ENCODE results near the gene TSPAN33. TPM values are rescaled to one million over a fixed set of nuclear protein-coding genes. Genes with fewer than 3 reads are reported as not detected.

The TSPAN33 gene
- total and polyA plus RNA-seq, 2 experiments from 2014 or later, result 0.76 TPM; not detected in 1

DNA sequence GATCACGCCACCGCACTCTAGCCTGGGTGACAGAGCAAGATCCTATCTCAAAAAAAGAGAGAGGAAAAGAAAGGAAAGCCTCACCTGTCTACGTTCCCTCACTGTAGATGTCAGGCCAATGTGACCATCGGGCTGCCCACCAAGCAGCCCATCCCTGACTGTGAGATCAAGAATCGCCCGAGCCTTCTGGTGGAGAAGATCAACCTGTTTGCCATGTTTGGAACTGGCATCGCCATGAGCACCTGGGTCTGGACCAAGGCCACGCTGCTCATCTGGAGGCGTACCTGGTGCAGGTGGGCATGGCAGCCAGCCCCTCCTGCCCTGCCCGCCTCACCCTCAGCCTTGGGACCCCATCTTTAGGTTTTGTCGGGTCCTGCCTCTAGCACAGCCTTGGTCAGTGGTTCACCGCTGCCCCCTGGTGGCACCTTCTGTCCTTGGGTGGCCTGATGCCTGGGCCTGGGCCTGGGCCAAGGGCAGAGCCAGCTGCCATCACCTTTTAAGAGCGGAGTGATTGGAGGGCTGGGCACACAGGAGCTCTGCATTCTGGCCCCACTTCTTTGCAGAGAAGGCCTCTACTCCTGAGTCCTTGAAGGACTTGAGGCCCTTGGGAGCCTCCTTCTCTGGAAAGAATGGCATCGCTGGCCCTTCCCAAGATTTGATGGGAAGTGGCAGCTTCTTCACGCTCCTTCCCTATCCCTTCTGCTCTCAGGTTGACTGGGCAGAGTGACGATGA, 65.9 kb downstream of the TSPAN33 start:
- no peak for TF ChIP-seq EZH2 (IDR thresholded peaks at IDR 0.05; ENCODE audit: insufficient read depth, poor library complexity, severe bottlenecking)
- no peak for TF ChIP-seq EZH2phosphoT487 (IDR thresholded peaks at IDR 0.05; ENCODE audit: insufficient read depth, low read depth)
- Histone ChIP-seq H3K9me3 (ENCODE audit: low read depth) (no peaks in the 10 kb centered on the region), H3K4me2 (ENCODE audit: unreplicated experiment) (no peak overlapping the region), H3K9me2 (ENCODE audit: insufficient read depth) (no peaks in the 10 kb centered on the region), H3K27me3 (replicated peaks; ENCODE audit: insufficient read depth) (no peaks in the 10 kb centered on the region), H3K27ac (no peak overlapping the region), H4K20me1 (ENCODE audit: insufficient read depth) (no peaks in the 10 kb centered on the region), H3K9ac (no peak overlapping the region), H3K36me3 (ENCODE audit: low read depth) (no peaks in the 10 kb centered on the region), H3K79me2 (ENCODE audit: insufficient read depth) (no peaks in the 10 kb centered on the region), H3F3A (ENCODE audit: insufficient read depth) (no peaks in the 10 kb centered on the region), H3K4me3 (no peak overlapping the region), H3K4me1 (ENCODE audit: insufficient read depth) (no peaks in the 10 kb centered on the region), H2AFZ (no peak overlapping the region)
- DNase-seq, result peak; percentile 76
- 53 to 54% methylated on average over 16 of the region's 16 CpGs for WGBS, 2 experiments (ENCODE audit: low coverage in 1 of 2, low lambda C conversion rate in 2 of 2, missing lambda C conversion rate in 2 of 2)
- in situ Hi-C loops (cut with MboI), result loop anchor here (25.0 kb wide), 1 partner anchor 427 kb away; no protein-coding TSS in a partner anchor

DNA sequence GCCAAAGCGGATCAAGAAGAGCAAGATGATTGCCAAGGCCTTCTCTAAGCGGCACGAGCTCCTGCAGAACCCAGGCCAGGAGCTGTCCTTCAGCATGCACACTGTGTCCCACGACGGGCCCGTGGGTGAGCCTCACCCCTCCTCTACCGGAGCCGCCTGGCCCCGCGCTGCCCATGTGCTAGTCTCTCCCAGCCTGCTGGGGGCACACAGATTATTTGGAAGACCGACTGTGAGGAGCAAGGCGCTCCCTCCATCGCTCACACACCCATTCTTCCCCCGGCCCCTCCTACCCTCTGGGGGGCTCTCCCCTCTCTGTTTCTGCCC, 66.4 kb downstream of the TSPAN33 start:
- Histone ChIP-seq H3K27ac (no peak overlapping the region), H4K20me1 (ENCODE audit: insufficient read depth) (no peaks in the 10 kb centered on the region), H3K79me2 (ENCODE audit: insufficient read depth) (no peaks in the 10 kb centered on the region), H3K4me2 (ENCODE audit: unreplicated experiment) (no peak overlapping the region), H2AFZ (no peak overlapping the region), H3F3A (ENCODE audit: insufficient read depth) (no peaks in the 10 kb centered on the region), H3K9ac (no peak overlapping the region), H3K9me3 (ENCODE audit: low read depth) (no peaks in the 10 kb centered on the region), H3K4me3 (no peak overlapping the region), H3K9me2 (ENCODE audit: insufficient read depth) (no peaks in the 10 kb centered on the region), H3K4me1 (ENCODE audit: insufficient read depth) (no peaks in the 10 kb centered on the region), H3K27me3 (replicated peaks; ENCODE audit: insufficient read depth) (no peaks in the 10 kb centered on the region), H3K36me3 (ENCODE audit: low read depth) (no peaks in the 10 kb centered on the region)
- DNase-seq, result no peak
- TF ChIP-seq EZH2phosphoT487 (IDR thresholded peaks at IDR 0.05; ENCODE audit: insufficient read depth, low read depth), result no peak
- no peak for TF ChIP-seq EZH2 (IDR thresholded peaks at IDR 0.05; ENCODE audit: insufficient read depth, poor library complexity, severe bottlenecking)
- WGBS, 2 experiments (ENCODE audit: low coverage in 1 of 2, low lambda C conversion rate in 2 of 2, missing lambda C conversion rate in 2 of 2), result 78 to 84% methylated on average over 14 of the region's 14 CpGs
- in situ Hi-C loops (cut with MboI), result loop anchor here (25.0 kb wide), 1 partner anchor 426 kb away; no protein-coding TSS in a partner anchor

DNA sequence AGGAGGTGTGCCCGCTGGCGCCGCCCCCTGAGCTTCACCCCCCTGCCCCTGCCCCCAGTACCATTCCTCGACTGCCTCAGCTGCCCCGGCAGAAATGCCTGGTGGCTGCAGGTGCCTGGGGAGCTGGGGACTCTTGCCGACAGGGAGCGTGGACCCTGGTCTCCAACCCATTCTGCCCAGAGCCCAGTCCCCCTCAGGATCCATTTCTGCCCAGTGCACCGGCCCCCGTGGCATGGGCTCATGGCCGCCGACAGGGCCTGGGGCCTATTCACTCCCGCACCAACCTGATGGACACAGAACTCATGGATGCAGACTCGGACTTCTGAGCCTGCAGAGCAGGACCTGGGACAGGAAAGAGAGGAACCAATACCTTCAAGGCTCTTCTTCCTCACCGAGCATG, 67.6 kb downstream of the TSPAN33 start:
- TF ChIP-seq EZH2 (IDR thresholded peaks at IDR 0.05; ENCODE audit: insufficient read depth, poor library complexity, severe bottlenecking) (no peak), EZH2phosphoT487 (IDR thresholded peaks at IDR 0.05; ENCODE audit: insufficient read depth, low read depth) (no peak)
- Histone ChIP-seq H3K27me3 (replicated peaks; ENCODE audit: insufficient read depth) (no peaks in the 10 kb centered on the region), H3K9me2 (ENCODE audit: insufficient read depth) (no peaks in the 10 kb centered on the region), H3K4me3 (no peak overlapping the region), H3K9me3 (ENCODE audit: low read depth) (no peaks in the 10 kb centered on the region), H3K27ac (no peak overlapping the region), H3K79me2 (ENCODE audit: insufficient read depth) (no peaks in the 10 kb centered on the region), H3F3A (ENCODE audit: insufficient read depth) (no peaks in the 10 kb centered on the region), H3K36me3 (ENCODE audit: low read depth) (no peaks in the 10 kb centered on the region), H3K9ac (no peak overlapping the region), H3K4me1 (ENCODE audit: insufficient read depth) (no peaks in the 10 kb centered on the region), H3K4me2 (ENCODE audit: unreplicated experiment) (no peak overlapping the region), H4K20me1 (ENCODE audit: insufficient read depth) (no peaks in the 10 kb centered on the region), H2AFZ (no peak overlapping the region)
- in situ Hi-C loops (cut with MboI), result loop anchor here (25.0 kb wide), 1 partner anchor 425 kb away; no protein-coding TSS in a partner anchor
- no peak for DNase-seq
- 93 to 95% methylated on average over 12 to 14 of the region's 14 CpGs for WGBS, 2 experiments (ENCODE audit: low coverage in 1 of 2, low lambda C conversion rate in 2 of 2, missing lambda C conversion rate in 2 of 2)

DNA sequence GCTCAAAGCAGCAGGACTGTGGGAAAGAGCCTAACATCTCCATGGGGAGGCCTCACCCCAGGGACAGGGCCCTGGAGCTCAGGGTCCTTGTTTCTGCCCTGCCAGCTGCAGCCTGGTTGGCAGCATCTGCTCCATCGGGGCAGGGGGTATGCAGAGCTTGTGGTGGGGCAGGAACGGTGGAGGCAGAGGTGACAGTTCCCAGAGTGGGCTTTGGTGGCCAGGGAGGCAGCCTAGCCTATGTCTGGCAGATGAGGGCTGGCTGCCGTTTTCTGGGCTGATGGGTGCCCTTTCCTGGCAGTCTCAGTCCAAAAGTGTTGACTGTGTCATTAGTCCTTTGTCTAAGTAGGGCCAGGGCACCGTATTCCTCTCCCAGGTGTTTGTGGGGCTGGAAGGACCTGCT, 68.1 kb downstream of the TSPAN33 start:
- H3K27ac ChIP-seq, result no peak overlapping the region
- H3K36me3 ChIP-seq (ENCODE audit: low read depth), result no peaks in the 10 kb centered on the region
- in situ Hi-C loops (cut with MboI), result loop anchor here (25.0 kb wide), 1 partner anchor 425 kb away; no protein-coding TSS in a partner anchor
- H3K4me2 ChIP-seq (ENCODE audit: unreplicated experiment), result no peak overlapping the region
- no peak overlapping the region for H2AFZ ChIP-seq
- H3K9ac ChIP-seq, result no peak overlapping the region
- no peak for TF ChIP-seq EZH2 (IDR thresholded peaks at IDR 0.05; ENCODE audit: insufficient read depth, poor library complexity, severe bottlenecking)
- TF ChIP-seq EZH2phosphoT487 (IDR thresholded peaks at IDR 0.05; ENCODE audit: insufficient read depth, low read depth), result no peak
- DNase-seq, result no peak
- H3K9me3 ChIP-seq (ENCODE audit: low read depth), result no peaks in the 10 kb centered on the region
- no peaks in the 10 kb centered on the region for H3K4me1 ChIP-seq (ENCODE audit: insufficient read depth)
- H3K27me3 ChIP-seq (replicated peaks; ENCODE audit: insufficient read depth), result no peaks in the 10 kb centered on the region
- no peaks in the 10 kb centered on the region for H3K9me2 ChIP-seq (ENCODE audit: insufficient read depth)
- no peak overlapping the region for H3K4me3 ChIP-seq
- no peaks in the 10 kb centered on the region for H3K79me2 ChIP-seq (ENCODE audit: insufficient read depth)
- H3F3A ChIP-seq (ENCODE audit: insufficient read depth), result no peaks in the 10 kb centered on the region
- no peaks in the 10 kb centered on the region for H4K20me1 ChIP-seq (ENCODE audit: insufficient read depth)
- WGBS, 2 experiments (ENCODE audit: low coverage in 1 of 2, low lambda C conversion rate in 2 of 2, missing lambda C conversion rate in 2 of 2), result 75 to 78% methylated on average over 4 of the region's 4 CpGs

All from GM23248 (cell line).